GM06990 (cell line): Measurements from ENCODE around the gene FBXW8.

Experiments used
- DNase-seq: peaks from one replicate; pipeline ENCODE4 v3.0.0-alpha.2; 2011; ENCODE audit not compliant: insufficient read length; ENCODE audit errors: extremely low read depth
- H3K27me3 ChIP-seq: replicated peaks from 2 replicates; pipeline ENCODE4 v1.6.0; 2011; ENCODE audit warnings: low read length; ENCODE audit not compliant: control insufficient read depth, insufficient read depth
- H3K36me3 ChIP-seq: 2 replicates; pipeline ENCODE4 v1.5.1; 2011; ENCODE audit warnings: low read length; ENCODE audit not compliant: control insufficient read depth, insufficient read depth
- H3K4me3 ChIP-seq: replicated peaks from 2 replicates; pipeline ENCODE4 v1.5.1; 2011; ENCODE audit warnings: low read depth, mild to moderate bottlenecking, control low read depth, low read length
- TF ChIP-seq, protein P1 (sequence below): IDR thresholded peaks from 2 replicates; pipeline ENCODE4 v1.5.1; 2011; ENCODE audit warnings: low read length, control low read depth, mild to moderate bottlenecking, inconsistent platforms; ENCODE audit not compliant: insufficient read depth, poor library complexity, severe bottlenecking

Gene FBXW8

GRCh38 chr12:117002051-117002817 lies 91.5 kb downstream of the FBXW8 start:
- no peak overlapping the region for H3K4me3 ChIP-seq
- H3K27me3 ChIP-seq, result no peaks in the 10 kb centered on the region
- no peak for DNase-seq
- TF ChIP-seq, protein P1, sequence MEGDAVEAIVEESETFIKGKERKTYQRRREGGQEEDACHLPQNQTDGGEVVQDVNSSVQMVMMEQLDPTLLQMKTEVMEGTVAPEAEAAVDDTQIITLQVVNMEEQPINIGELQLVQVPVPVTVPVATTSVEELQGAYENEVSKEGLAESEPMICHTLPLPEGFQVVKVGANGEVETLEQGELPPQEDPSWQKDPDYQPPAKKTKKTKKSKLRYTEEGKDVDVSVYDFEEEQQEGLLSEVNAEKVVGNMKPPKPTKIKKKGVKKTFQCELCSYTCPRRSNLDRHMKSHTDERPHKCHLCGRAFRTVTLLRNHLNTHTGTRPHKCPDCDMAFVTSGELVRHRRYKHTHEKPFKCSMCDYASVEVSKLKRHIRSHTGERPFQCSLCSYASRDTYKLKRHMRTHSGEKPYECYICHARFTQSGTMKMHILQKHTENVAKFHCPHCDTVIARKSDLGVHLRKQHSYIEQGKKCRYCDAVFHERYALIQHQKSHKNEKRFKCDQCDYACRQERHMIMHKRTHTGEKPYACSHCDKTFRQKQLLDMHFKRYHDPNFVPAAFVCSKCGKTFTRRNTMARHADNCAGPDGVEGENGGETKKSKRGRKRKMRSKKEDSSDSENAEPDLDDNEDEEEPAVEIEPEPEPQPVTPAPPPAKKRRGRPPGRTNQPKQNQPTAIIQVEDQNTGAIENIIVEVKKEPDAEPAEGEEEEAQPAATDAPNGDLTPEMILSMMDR, result no peak
- H3K36me3 ChIP-seq, result peaks cover 4% of the 10 kb centered on the region; the same call in 1 of the 2 replicates

DNA sequence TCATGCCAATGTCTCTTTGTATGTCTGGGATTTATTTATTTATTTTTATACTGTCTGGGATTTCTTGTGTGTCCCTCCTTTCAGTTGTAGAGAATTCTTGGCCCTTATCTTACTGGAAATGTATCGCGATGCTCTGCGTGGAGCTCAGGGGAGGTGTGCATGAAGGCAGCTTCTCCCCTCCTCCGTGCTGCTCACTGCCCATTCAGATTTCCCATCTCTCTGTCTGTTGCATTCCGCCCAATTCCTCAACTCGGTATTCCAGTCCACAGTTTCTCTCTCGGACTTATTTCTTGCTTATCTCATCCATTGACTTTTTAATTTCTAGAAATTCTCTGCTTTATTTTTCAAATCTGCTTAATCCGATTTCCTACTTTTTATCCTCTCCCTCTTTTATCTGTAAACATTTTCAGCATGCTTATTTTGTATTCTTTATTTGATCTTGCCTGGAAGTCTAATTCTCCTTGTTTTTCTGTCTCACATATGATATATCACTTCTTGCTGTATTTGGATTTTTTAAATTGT lies 93.2 kb downstream of the FBXW8 start:
- peaks cover 4% of the 10 kb centered on the region; the same call in 1 of the 2 replicates for H3K36me3 ChIP-seq
- no peak overlapping the region for H3K4me3 ChIP-seq
- TF ChIP-seq, protein P1, result no peak
- no peak for DNase-seq
- no peaks in the 10 kb centered on the region for H3K27me3 ChIP-seq

- TF ChIP-seq, protein P1, result no peak
- Histone ChIP-seq H3K4me3 (no peak overlapping the region), H3K36me3 (peaks cover 4% of the 10 kb centered on the region; the same call in 1 of the 2 replicates), H3K27me3 (no peaks in the 10 kb centered on the region)
- no peak for DNase-seq
Measured at GRCh38 chr12:117005417-117006046, 94.8 kb downstream of the FBXW8 start.

- Histone ChIP-seq H3K4me3 (no peak overlapping the region), H3K36me3 (peaks cover 4% of the 10 kb centered on the region; the same call in 1 of the 2 replicates), H3K27me3 (no peaks in the 10 kb centered on the region)
- TF ChIP-seq, protein P1, result no peak
- DNase-seq, result no peak
Measured at GRCh38 chr12:117006333-117006732, 95.6 kb downstream of the FBXW8 start.

GRCh38 chr12:117007577-117007976 lies 96.8 kb downstream of the FBXW8 start:
- no peak for DNase-seq
- H3K36me3 ChIP-seq, result peaks cover 2% of the 10 kb centered on the region; the same call in 1 of the 2 replicates
- H3K27me3 ChIP-seq, result no peaks in the 10 kb centered on the region
- TF ChIP-seq, protein P1, result no peak
- H3K4me3 ChIP-seq, result no peak overlapping the region
